NCI-H187 (cell line): ENCODE data around the gene UXS1.
"Not testable (repeated sequence)": the region's sequence is repeated elsewhere in the genome, so short reads cannot be mapped to it uniquely, and the experiment has no call there.

Experiments used
- DNase-seq, 2 experiments: peaks; one replicate each; lab custom pipeline; 2025; lab: John Stamatoyannopoulos, UW

UXS1 gene

DNA sequence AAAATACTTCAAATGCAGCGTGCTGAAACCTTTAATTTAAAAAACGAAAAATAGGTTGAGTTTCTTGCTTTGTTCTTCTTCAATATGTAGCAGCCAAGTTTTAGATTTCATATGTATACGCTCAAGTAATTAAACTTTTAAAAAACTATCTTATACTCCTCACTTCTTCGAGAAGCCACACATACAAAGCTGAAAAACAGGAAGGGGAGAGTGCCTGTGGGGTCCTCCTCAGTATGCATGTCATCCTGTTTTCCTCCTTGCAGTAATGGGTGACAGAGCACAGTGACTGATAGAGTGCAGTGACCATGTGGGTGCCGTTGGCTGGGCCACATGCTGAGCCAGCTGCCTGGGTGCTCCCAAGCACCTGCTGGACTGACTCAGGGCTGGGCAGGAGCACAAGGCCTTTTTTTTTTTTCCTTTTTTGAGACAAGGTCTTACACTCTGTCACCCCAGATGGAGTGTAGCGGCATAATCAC is 33.3 kb downstream of the UXS1 start:
- DNase-seq: no peak

DNA sequence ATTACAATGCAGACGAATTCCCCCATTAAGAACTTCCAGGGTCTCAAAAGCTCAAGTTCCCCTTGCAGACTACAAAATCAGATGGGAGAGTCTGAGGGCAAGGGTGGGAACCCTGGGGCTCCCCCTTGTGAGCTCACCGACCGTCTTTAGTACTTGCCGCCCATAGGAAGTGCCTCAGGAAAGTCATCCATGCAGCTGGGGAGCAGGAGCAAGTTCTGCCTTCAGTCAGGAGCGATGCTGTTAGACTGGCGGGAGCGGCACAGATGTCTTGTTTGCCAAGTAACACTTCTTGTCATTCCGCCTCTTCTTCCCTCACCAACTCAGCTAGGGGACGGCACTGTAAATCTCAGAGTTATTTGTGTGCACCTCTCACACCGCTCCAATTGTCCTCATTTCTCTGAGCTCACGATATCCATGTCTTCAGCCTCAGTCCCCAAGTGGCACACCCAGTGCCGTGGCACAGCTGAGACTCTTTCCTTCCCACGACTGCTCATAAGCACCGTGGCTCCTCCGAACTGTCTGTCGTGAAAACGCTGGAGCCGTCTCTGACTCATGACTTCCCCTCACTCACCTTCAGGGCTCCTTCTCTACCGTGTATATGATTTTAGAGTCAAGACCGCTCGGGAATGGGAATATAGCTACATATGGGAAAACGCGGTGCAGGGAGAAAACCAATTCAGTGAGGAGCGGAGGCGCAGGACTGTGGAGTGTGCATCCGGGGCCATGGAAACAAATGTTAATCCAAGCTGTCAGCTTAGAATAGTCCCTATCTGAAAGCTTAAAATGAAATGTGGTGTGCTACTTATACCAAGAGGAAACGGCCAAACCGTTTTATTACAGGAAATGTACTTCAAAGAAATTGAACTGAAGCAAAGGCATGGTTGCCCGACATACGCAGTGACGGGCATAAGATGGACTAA is 34.0 kb downstream of the UXS1 start:
- no peak for DNase-seq

DNA sequence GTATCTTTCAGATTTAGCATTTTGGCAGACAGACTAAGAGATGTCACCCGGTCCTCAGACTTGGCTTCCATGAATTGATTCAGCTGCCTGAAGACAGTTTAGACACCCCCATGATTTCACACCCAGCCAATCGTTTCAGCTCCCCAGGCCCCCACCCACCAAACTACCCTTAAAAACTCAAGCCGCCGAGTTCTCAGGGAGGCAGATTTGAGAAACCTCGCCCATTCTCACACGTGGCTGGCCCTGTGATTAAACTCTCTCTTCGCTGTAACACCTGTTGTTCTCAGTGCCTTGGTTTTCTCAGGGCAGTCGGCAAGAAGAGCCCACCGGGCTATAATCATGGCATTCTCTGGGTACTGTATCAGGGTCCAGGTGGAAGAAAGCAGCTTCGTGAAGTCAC is 35.2 kb downstream of the UXS1 start:
- DNase-seq: no peak

DNA sequence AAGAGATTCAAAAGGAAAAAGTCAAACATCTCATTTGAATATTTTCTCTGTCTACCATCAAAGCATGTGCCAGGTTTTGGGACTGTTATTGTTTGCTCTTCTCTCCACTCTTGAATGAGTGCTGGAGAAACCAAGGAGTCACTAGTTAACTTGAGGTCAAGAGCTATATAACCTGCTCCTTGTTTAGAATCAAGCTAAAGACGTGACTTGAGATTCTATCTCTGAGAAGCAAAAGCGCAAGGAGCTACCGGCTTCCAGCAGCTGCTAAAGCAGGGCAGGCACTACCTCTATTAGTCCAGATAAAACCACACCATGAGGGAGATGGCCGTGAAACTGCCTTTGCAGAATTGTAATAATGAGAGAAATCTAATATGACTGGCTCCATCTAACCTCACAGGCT is 36.0 kb downstream of the UXS1 start:
- DNase-seq: no peak

DNA sequence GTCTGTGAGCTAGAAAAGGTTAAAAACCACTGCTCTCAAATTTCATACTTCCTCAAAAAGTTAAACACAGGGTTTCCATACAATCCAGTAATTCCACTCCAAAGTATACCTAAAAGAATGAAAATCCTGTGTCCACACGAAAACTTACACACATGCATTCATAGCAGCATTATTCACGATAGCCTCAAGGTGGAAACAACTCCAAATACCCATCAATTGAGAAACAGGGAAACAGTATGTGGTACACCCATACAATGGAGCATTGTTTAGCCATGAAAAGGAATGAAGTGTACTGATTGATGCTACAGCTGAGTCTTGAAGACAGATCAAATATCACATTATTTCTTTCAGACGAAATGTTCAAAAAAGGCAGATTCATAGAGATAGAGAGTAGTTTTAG is 36.7 kb downstream of the UXS1 start:
- no peak for DNase-seq

DNA sequence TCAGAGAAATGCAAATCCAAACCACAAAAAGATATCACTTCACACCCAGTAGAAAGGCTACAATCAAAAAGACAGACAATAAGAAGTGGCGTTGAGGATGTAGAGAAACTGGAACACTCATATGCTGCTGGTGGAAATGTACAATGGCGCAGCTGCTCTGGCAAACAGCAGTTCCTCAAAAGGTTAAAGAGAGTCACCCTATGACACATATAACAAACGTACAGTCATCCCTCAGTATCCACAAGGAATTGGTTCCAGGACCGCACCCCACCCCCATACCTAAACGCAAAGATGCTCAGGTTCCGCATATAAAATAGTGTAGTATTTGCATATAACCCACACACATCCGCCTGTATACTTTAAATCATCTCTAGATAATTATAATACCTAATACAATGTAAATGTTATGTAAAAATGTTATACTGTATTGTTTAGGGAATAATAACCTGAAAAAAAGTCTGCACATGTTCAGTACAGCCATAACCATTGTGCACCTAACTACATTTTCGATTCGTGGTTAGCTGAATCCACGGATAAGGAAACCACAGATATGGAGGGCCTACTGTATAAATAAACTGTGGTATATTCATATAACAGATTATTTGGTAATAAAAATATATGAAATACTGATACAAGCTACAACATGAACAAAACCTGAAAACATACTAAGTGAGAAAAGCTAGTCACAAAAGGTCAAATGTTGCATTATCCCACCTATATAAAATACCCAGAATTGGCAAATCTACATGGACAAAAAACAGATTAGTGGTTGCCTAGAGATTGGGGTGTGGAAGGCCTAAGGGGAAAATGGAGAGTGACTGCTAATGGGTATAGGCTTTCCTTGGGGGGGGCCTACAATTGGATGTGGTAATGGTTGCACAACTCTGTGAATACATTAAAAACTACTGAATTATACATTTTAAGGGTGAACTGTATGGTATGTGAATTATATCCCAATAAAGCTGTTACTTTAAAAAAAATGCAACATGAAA is 37.5 kb downstream of the UXS1 start:
- DNase-seq: no peak

DNA sequence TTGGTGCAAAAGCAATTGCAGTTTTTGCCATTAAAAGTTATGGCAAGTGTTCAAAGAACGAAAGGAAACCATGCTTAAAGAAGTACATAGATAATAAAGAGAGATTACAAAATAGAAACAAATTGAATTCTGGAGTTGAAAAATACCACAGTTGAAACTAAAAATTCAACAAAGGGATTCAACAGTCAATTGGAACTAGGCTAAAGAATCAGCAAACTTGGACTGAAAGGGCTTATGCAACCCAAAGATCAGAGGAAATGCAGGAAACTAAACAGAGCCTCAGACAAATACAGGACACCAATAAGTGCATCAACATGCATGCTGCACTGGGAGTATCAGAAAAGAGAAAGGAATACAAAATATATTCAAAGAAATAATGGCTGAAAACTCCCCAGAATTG is 40.3 kb downstream of the UXS1 start:
- DNase-seq: no peak

DNA sequence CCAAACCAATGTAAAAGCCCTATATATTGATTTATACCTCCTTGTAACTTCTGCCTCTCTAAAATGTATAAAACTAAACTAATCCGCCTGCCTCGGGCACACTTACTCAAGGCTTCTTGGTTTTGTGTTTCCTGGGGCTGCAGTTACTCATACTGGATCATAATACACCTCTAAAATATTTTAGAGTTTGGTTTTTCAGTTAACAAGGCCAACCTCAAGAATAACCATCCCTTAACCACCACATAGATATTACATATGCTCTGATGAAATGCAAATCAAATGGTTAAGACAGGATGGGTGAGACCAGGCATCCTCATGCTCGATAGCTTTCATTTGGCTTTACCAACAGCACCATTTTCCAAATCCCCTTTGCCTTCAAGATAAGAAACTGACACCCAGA is 46.4 kb downstream of the UXS1 start:
- DNase-seq: no peak

DNA sequence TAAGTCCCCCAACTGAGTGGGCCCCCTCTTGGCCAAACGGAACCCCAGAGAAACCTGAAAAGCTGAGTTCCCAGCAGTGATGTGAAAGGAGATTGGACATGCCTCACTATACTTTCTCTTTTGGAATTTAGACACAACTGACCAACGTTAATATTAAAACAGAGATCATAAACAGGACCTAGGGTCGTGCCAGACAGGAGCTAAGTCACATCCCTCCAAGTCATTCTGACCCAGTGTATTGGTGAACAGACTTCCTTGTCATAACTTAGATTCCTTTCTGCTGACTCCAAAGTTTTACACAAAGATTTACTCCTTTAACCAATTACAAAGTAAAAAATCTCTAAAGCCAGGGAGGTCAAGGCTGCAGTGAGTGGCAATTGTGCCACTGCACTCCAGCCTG is 46.9 kb downstream of the UXS1 start:
- DNase-seq: no peak

DNA sequence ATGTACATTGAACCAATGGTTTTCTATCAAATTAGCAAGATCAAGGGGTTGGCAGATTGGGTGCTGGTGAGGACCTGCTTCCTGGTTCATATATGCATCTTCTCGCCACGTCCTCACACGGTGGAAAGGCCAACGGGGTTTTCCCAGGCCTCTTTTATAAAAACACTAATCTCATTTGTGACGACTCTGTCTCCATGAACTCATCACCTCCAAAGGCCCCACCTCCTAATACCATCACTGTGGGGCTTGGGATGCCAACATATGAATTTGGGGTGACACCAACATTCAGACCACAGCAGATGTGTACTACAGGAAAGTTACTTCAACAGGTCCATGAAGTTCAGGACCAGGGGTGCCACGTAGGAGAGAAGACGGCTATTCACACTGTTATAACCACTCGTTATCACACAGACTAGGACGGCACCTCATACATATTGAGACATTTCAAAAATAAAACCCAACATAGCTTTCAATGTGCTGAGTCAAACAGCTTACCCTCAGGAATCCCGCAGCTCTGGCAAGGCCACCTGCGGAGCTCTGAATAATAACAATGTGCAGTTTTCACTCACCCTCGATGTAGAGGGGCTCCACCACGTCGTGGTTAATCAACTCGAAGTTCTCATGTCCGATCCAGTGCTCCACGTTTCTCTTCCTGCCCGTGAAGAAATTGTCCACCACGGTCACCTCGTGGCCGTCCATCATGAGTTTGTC is 49.3 kb downstream of the UXS1 start:
- no peak for DNase-seq

DNA sequence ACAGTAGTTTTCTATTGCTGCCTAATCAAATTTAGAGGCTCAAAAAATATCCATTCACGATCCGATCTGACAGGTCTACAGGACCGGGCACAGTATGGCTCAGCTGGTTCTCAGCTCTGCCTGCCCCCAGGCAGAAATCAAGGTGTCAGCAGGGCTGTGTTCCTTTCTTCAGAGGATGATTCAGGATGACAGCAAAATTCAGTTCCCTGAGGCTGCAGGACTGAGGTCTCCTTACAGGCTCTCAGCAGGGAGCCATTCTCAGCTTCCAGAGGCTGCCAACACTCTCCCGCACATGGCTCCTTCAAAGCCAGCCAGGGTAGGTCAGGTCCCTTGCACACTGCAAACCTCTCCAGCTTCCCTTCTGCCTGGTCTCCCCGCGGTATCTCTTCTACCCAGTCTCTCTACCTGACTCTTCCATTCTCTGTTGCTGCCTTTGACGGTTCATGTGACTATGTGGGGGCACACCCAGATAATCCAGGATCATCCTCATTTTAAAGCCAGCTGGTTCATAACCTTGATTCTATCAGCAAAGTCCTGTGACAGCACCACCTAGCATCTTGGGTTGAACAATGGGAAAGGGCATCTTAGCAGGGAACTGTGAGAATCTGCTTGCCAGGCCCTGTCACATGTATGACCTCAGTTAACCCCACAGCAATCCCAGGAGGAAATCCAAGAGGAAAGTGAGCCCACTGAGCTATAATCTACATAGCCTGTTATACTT is 50.4 kb downstream of the UXS1 start:
- DNase-seq: no peak

DNA sequence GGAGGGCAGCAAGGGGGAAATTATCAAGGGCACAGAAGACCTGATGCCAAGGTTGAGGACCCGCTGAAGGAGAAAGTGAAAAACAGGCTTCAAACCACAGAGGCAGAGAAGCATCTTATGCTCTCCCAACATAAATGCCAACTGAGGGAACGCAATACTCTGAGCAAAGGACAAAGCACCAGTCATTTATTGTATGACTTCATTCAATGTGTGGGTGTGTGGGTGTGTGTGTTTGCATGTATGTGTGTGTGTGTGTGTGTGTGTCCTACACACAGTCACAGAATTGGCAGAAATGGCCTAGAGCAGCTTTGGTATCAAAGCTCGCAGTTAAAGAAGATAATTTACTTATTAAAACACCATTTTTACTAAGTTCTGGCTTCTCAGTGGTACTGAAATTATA is 51.4 kb downstream of the UXS1 start:
- DNase-seq: no peak

DNA sequence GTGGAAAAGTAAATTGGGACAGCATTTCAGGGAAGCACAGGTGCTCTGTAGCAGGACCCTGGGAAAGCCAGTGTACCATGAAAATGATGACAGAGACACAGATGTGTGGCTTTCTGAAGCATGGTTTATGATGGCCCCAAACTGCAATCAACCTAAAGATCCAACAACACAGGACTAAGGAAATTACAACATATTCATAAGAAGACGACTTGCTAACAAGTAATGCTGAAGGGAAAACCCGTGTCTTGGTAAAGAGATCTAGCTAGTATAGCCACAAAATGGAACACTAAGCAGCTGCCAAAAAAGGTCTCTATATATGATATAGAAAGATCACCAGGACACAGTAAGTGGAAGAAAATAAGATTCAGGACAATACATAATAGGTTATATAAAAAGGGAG is 53.2 kb downstream of the UXS1 start:
- DNase-seq: no peak

DNA sequence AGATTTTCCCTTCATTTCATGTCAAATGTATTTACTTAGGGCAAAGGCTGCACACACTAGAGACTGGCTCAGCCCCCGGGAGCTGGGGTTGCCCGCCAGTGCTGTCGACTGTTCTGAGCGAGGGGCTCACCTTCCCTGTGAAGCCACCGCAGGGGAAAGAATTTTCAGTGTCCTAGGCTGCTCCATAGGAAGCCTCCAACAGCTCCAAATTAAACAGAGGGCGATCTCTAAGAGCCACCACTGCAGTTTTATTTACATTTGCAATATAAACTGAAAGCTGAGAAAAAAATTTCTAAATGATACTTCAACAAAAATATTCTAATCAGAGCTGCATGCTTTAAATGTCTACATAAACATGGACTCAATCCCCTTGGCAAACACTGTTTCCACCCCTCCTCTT is 54.0 kb downstream of the UXS1 start:
- DNase-seq: no peak

DNA sequence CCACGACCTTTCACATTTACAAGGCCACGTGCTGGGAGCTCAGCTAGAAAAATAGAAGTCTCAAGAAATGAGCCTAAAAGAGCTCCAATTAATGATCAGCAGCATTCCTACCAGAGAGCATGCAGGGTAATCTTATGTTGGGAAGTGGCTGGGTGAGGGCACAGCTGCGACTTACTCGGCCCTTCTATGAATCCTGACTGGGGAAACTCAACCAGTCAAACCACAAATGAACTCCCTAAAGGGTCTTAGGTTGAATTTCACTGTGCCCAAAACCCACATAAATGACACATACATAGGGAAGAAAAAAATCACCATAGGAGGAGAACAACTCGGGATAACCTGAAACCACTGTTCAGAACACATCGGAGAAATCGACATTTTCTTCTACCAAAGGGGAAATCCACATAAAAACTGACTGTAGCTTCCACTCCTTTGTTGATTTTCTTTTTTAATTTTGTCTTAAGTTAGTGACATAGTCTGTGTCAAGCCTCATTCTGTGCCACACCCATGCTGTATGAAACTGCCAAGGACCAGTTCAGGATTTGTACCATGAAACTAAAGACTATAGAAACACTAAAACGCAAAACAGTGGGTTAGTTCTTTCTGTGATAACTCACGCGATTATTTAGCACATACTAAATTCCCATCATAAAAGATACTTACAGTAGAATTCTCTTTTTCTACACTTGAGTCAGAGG is 54.7 kb downstream of the UXS1 start:
- no peak for DNase-seq

DNA sequence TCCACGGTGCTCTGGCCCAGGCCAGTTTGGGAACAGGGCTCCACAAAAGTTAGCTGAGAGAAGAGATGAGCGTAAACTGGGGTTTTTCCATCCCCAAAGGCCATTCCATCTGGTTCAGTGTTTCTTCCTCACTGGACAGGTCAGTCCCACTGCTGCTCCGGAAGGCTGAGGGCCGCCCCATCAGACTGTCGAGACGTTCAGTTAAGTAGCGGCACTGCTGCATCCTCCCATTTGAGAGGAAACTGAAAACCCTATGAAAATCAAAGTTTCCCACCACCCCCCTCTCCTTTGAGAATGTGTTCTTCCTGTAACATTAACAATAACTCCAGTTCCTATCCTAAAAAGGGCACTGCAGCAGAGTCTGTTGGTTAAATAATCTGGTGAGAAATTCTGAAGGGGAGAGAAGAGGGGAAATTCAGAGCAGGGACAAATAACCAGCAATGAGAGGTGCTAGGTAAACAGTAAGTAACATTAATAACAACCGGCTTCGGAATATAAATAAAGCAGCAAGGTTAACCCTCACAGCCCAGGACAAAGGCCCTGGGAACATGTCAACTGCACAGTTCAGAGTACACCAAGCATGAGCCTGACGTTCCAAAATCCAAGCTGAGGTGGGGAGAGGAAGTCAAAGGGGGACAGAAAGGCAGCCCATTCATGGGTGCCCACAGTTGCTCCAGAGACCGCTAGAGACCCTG is 55.4 kb downstream of the UXS1 start:
- DNase-seq: no peak

DNA sequence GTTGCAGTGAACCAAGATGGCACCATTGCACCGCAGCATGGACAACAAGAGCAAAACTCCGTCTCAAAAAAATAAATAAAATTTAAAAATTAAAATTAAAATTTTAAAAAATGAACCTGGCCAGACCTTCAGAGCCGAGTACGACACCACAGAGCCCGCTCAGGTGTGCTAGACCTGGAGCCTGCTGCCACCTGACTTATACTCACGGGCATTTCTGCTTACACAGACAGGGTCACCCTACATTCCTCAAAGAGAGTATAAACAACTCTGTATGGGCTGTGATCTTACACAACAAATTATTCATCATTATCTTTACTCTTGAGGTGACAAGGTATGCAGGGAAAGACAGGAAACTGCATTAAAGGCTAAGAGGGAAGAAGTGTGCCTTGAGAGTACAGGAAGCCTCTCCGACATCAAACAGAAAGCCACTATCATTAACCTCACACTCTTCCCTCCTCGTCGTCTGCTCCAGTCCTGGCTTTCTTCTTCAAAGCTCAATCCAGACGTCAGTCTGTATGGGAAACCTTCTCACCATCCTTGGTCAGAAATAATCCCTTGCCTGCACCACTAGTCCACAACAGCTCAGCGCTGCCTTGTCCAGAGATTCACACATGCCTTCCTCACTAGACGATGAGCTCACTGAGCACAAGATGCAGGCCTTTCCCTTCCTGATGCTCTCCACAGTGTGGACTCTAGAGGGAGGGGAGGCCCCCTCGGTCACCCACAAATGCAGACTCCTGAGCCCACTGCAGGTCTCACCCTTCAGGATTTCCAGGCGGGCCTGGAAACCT is 56.2 kb downstream of the UXS1 start:
- DNase-seq: no peak

DNA sequence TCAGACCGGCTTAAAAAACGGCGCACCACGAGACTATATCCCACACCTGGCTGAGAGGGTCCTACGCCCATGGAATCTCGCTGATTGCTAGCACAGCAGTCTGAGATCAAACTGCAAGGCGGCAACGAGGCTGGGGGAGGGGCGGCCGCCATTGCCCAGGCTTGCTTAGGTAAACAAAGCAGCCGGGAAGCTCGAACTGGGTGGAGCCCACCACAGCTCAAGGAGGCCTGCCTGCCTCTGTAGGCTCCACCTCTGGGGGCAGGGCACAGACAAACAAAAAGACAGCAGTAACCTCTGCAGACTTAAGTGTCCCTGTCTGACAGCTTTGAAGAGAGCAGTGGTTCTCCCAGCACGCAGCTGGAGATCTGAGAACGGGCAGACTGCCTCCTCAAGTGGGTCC is 62.9 kb downstream of the UXS1 start:
- DNase-seq: not testable (repeated sequence)

DNA sequence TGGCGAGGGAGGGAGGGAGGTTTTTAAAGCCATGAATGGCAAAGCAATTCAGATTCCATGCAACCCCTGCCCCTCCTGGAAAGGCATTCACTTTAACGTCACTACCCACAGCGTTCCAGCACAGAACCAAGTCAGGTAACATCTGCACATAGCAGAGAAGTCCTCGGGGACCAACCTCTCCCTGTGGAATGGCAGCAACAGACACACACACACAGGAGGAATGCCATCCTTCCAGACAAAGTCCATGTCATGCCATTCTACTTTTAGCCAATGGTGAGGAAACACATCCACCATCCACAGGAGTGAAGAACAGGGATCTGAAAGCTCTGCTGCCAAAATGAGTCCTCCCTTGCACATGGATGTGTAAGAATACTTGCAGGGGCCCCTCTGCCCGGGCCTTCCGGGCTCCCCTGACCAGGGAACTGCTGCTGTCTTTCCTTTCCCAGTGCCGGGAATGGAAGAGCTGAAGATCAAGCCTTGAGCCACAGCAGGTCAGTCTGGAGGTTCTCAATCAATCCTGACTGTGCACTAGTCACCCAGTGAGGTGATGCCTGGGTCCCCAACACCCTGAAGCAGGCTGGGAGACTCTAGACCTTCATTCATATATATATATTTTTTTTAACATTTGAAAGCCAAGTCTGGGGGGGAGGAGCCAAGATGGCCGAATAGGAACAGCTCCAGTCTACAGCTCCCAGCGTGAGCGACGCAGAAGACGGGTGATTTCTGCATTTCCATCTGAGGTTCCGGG is 63.7 kb downstream of the UXS1 start:
- no peak for DNase-seq
